Fibroblast of skin of right quadriceps (primary cell): ENCODE results near the gene MLNR.
A peak's percentile ranks its signal among the peaks of the same experiment; 100 is the strongest.

ENCODE experiments used
- DNase-seq: peaks from one replicate; pipeline ENCODE4 v3.0.0-alpha.2; 2013

MLNR gene

DNA sequence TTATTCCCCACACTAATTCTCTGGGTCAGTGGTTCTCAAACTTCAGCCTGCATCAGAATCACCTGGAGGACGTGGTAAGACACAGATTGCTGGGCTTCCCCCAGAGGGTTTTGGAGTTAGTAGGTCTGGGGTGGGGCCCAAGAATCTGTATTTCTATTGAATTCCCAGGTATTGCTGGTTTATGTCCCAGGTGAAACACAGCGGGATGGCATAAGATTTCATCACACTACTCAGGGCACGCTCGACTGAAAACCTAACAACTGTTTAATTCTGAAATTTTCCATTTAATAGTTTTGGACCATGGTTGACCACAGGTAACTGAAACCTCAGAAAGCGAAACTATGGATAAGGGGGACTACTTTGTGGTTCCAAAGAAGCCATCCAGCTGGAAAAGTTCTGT, 6.5 kb downstream of the MLNR start:
- no peak for DNase-seq

DNA sequence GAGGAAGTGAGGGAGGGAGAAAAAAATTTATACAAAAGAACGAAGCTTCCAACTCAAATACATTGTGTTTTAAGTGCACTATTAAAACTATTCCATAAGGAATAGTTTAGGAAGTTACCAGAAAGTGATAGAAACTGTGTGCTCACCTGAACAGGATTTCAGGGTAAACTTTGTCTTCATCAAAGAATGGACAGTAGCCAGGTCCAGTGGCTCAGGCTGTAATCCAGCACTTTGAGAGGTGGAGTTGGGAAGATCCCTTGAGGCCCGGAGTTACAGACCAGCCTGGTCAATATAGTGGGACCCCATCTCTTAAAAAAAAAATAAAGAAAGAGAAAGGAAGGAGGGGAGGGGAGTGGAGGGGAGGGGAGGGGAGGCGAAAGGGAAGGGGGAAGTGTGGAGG, 14.6 kb downstream of the MLNR start:
- DNase-seq: no peak

DNA sequence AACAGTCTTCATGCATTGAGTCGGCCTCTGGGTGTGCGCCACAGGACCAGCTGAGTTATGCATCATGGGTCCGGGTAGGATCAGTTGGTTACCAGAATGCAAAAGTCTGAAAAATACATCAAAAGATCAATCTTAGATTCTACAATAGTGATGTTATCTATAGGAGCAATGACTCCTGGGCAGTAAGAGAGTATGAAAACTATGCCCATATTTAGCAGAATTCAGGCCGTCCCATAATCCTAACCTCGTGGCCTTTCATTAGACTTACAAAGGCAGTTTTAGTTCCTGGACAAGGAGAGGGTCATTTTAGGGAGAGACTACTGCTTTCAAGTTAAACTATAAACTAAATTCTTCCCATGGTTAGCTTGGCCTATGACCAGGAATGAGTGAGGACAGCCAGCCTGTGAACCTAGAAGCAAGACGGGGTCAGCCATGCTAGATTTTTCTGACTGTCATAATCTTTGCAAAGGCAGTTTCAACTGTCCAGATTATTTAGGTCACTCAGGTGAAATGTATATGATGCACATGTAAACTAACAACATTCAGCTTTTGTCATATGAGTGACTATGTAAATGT, 15.8 kb downstream of the MLNR start:
- DNase-seq: no peak

DNA sequence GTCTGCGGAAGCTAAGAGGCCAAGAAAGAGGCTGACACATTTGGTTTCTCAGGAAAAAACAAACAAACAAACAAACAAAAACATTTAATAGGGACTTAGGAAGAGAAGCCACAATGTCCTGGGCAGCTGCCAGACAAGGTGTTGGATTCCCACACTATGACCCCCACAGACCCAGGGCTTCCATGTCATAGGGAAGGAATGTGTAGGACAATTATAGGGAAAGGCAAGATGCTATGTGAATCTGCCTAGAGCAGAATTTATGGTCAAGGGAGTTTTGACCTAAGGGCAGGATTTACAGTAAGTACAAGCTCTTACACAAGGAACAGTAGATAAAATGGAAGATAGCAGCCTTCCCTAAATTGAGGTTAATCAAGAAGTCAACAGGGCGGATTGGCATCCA, 18.5 kb downstream of the MLNR start:
- no peak for DNase-seq

DNA sequence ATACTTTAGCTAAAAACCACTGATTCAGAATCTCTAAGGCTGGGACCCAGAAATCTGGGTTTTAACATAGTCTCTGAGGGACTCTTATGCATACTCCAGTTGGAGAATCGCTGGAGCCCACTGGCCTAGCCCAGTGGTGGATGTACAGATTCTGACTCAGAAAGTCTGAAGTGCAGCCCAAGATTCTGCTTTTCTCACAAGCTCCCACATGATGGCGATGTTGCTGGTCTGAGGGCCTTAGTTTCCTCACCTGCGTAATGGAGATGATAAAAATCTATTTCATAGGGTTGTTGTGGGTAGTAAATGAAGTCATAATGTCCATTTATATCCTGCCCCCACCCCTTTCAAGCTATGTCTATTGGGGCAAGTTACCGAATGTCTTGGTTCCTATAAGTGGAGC, 19.9 kb downstream of the MLNR start:
- peak; percentile 17 for DNase-seq

DNA sequence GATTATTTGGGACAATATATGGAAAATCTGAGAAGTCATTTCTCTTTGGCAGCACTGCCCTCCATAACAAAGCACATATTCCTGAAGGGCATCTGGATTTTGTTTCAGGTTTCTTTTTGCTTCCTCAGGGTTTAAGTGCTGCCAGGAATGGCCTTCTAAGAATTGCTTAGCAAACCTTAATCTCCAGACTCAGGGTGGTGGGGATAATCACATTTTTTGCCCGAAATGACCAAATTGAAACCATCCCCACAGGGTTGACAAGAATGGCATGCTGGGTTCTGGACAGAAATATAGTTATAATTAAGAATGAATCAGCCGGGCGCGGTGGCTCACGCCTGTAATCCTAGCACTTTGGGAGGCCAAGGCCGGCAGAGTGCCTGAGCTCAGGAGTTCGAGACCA, 21.2 kb downstream of the MLNR start:
- no peak for DNase-seq

DNA sequence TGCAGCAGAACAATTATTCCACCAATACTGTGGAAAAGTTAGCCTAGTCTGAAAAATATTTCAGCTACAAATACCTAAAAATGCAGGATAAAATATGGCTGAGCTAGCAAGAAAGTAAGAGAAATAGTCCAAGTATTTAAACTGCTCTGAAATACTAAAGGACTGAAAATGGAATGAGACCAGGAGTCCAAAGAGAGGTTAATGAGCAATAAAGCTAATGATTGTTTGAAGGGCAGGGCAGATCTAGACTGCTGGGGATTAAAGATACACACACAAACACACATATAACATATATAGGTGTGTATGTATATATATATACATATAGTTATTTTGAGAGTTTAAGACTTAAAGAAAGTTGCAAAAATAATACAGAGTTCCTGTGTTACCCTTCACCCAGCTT, 25.0 kb downstream of the MLNR start:
- DNase-seq: no peak

DNA sequence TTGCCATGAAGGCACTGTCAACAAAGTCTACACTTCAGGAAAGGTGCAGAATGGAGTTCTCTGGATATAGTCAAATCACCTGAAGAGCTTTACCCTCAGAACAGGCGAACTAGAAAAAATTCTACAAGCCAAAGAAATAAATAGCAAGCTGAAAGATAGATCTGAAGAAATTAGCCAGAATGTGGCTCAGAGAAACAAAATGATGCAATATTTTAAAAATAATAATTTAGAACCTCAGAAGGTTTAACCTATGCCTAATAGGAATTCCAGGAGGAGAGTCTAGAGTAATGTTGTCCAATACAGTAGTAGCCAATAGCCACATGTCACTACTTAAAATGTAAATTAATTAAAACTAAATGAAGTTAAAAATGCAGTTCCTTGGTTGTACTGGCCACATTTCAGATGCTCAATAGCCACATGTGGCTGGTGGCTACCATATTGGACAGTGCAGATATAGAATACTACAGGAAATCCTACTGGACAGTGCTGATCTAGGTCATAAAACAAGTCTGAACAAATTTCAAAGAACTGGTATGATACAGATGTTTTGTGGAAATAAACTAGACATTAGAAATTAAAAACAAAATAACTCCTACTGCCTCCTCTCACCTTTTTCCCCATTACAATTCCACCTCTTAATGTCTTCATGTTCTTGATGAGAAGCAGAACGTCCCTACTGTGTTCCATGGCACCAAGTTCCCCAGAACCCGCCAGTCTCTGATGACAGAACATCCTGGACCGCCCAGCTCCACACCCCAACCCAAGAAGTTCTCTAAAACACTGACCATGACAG, 26.9 kb downstream of the MLNR start:
- no peak for DNase-seq

DNA sequence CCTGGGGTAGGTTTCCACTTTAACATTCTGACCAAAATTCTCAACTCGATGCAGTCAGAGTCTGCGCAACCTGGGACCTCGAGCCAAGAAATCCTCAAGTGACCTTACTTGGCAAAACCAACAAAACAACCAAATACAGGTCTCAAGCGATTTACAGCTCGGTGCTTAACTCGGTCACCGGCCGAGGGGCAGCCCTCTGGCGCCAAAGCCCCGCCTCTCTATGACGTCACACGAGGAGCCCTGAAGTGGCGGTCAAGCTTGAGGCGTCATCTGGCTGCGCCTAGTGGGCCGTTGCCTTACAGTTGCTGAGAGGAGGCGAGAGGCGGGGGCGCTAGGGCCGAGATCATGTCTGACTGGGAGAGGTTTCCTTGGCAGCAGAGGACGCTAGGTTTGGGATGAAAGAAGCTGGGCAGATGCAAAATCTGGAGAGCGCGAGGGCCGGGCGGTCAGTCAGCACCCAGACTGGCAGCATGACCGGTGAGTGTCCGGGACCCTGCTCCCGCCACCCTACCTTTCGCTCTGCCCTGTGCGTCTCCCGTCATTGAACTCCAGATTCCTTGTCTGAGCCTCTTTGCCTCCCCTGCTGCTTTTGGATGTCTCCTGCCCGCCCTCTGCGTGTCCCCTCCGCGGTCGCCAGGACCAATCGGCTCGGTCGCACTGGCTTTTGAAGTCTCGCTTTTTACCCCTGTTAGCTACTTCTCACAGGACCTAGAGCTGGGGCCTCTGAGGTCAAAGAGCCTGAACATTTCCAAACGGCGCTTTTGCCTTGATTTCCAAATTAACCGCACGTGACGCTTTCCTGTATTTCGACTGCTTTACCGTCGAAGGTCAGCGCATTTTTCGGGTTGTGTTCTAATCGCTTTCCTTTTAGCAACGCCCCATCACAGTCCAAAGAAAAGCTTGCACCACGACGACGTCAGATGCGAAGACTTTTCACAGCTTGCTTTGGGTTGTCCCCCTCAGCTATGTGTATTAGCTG, 27.8 kb downstream of the MLNR start, which contains the start of gene CDADC1:
TSS of gene CDADC1 (plus strand) at position 283 of the 979 bp plus-strand sequence. CDS start at position 396, 113 bp downstream.
- DNase-seq: peak; percentile 94

DNA sequence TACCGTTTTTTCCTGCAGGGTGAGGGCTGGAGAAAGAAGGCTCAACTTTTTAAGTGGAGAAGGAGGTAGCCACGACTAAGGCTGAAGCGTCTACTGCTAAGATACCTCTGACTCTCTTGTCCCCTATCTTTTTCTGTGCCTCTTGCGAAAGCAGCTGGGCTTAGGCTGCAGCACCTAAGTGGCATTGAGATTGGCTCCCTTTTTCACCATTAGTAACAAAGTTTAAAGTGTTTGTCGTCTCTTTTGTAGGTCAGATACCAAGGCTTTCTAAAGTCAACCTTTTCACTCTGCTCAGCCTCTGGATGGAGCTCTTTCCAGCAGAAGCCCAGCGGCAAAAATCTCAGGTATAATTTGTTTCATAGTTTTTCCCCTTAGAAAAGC, 28.5 kb downstream of the MLNR start:
- no peak for DNase-seq

DNA sequence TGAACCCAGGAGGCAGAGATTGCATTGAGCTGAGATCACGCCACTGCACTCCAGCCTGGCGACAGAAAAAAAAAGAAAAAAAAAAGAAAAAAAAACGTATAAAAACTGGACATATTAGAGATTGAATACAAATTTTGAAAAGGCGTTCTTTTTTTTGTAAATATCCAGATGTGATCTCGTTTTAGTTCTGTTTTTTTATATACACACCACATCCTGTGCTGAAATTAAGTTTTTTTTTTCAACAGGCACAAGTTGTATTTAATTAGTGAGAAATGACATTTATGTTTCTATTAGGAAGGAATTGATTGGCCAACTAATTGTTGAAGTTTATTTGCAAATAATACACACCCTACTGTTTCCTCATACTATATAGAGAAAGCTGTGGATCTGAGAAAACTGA, 31.2 kb downstream of the MLNR start:
- DNase-seq: no peak

DNA sequence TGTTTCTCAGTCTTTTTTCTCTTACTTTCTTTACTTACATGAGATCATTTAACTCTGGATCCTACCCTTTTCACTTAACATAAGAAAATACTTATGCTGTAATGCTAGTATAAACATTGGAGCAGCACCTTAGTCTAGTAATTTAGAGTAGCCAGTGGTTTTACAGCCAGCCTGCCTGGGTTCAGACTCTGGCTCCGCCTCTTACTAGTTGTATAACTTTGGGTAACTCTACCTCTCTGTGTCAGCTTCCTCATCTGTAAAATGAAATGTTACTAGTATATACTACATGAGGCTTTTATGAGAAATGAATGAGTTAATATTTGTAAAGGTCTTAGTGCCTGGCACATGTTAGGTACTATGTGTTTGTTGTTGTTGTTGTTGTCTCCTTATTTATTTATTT, 33.2 kb downstream of the MLNR start:
- no peak for DNase-seq

DNA sequence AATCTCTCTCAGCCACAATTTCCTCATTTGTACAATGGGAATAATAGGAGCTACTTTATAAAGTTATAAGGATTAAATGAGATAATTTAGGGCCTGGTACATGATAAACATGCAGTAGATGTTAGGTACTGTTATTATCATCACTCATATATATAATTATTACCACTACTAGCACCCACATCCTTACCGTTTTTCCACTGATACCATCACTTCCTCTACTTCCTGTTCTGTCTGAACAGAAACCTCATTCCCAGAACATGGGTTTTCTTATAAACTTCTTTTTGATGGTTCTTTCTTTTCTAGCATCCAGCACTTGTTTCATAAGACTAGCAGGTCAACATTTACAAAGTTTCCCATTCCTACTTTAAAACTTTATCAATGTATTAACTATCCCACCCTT, 33.9 kb downstream of the MLNR start:
- no peak for DNase-seq

DNA sequence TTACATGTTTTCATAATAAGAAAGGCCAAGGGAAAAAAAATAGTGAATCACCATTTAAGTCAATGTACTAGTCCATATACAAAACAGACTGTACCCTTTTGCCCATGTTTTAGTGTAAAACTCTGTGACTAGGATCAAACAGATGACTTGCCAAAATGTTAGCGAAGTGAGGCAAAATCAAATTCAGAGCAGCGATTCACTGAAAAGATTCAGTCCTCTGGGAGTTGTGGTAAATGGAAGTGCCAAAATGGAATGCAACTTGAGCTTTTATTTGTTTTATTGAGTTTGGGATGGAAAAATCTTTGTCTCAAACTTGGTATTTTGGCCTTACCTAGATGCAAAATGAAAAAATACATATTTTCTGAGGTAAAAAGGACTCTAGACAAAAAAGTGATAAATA, 36.7 kb downstream of the MLNR start:
- peak; percentile 58 for DNase-seq

DNA sequence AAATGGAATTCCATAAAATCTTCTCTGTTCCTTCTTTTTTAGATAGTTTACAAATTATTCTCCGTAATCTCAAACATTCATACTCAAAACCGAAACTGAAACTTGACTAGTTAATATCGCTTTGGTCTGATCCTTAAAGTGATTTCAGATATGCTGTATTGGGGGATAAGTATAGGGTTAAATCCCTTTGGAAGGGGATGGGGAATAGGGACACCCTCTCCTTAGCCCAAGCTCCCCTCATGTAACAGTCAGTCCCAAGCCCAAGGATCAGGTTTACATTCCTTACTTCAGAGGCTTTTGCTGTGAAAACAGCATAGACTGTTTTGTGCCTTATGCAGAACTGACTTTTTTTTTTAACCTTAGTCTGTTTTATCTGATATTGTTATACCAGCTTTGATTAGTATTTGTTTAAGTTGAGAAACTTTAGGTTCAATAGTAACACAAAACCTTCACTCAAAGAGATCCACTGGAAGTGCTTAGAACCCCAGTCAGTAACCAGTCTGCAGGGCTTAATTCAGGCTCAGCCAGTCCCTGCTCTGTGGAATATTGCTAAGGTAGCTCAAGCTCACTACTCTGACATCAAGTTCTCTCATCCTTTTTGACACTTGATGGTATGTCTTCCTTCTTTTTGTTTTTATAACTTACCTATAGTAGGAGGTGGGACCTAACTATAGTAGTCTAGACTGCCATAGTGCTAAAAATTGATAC, 38.1 kb downstream of the MLNR start:
- no peak for DNase-seq

DNA sequence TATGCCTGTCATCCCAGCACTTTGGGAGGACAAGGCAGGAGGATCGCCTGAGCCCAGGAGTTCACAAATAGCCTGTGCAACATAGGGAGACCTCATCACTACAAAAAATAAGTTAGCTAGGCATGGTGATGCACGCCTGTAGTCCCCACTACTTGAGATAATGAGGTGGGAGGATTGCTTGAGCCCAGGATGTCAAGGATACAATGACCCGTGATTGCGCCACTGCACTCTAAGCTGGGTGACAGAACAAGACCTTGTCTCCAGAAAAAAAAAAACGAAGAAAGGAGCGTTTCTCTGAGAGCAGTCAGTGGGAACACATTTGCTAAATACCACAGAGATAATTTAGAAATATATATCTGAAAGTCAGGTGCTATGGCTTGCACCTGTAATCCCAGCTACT, 39.4 kb downstream of the MLNR start:
- no peak for DNase-seq

DNA sequence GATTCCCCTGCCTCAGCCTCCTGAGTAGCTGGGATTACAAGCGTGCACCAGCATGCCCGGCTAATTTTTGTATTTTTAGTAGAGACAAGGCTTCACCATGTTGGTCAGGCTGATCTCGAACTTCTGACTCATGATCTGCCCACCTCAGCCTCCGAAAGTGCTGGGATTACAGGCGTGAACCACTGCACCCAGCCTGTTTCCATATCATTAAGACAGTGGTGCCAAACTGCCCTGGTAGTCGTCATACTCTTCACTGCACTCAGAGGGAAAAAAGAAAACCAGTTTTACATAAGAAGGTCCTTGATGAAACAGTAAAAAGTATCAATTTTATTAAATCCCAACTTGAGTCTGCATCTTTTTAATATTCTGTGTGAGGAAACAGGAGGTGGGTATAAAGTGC, 42.5 kb downstream of the MLNR start:
- DNase-seq: no peak

DNA sequence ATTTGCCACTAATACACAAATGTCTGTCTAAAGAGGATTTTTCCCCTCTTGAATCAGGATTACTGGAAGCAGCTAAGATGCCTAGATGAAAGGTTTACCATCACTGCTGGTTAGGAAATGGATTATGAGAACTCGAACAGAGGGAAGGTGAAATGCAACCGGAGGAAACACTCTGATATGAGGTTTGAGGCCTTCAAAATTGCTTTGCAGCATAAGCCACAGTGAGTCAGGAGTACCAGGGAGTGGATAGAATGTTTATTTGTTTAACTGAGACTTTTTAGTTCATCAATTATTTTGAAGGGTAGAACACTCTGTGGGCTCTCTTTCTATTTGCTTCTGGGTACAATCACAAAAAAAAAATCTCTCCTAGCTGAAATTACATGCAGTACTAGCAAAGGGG, 45.7 kb downstream of the MLNR start:
- peak; percentile 27 for DNase-seq

DNA sequence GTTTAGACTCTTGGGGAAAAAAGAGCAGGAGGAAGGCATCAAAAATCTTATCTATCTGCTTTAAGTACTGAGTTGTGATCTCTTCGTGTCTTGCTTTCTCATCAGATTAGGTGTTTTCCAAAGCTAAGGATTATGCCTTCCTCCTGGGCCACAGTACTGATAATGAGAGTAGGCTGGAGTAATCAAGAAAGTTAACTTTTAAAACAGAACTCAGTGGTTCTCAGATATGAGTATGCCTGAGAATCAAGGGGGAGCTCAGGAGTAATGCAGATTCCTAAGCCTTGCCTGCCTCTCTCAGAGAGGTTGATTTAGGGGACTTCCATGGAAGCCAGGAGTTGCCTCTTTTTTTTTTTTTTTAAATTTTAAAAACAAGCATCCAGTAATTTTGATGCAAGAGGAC, 51.1 kb downstream of the MLNR start:
- no peak for DNase-seq
